HG03196 (cell line): ENCODE data around the gene ZNF416.
A peak's percentile ranks its signal among the peaks of the same experiment; 100 is the strongest.

Experiments used
- ATAC-seq: cut with Tn5 transposase; IDR thresholded peaks from one replicate; pipeline ENCODE4 v1.9.1; 2021; ENCODE audit not compliant: unreplicated experiment

Gene ZNF416

GRCh38 chr19:57578487-57579205 is at the start of gene ZNF416:
TSS of gene ZNF416 (minus strand) at chr19:57578911. CDS start at chr19:57578704, 207 bp downstream.
- peak; percentile 92 for ATAC-seq

- no peak for ATAC-seq
These were observed 44.4 kb upstream of the ZNF416 start for GRCh38 chr19:57623091-57623490.

GRCh38 chr19:57620673-57621348 is 42.1 kb upstream of the ZNF416 start:
- no peak for ATAC-seq

GRCh38 chr19:57615346-57615745 is 36.6 kb upstream of the ZNF416 start:
- ATAC-seq: no peak

- peak; percentile 98 for ATAC-seq
These were observed 35.4 kb upstream of the ZNF416 start, which contains the start of gene ZNF134 for GRCh38 chr19:57613941-57614743. TSS of gene ZNF134 (plus strand) at chr19:57614242. CDS start at chr19:57619469, 5,227 bp downstream.

GRCh38 chr19:57611113-57611512 is 32.4 kb upstream of the ZNF416 start:
- no peak for ATAC-seq

GRCh38 chr19:57606931-57607330 is 28.2 kb upstream of the ZNF416 start:
- ATAC-seq: no peak

- ATAC-seq: peak; percentile 96
These were observed 21.2 kb upstream of the ZNF416 start, which contains the start of gene ZNF530 for GRCh38 chr19:57599761-57600383. TSS of gene ZNF530 (plus strand) at chr19:57599885. CDS start at chr19:57604346, 4,461 bp downstream.

- no peak for ATAC-seq
These were observed 20.7 kb upstream of the ZNF416 start for GRCh38 chr19:57599377-57599760.

GRCh38 chr19:57587529-57587928 is 8.8 kb upstream of the ZNF416 start:
- ATAC-seq: no peak

GRCh38 chr19:57583521-57584416 is 5.1 kb upstream of the ZNF416 start, which contains the start of gene ZIK1:
TSS of gene ZIK1 (plus strand) at chr19:57584145. CDS start at chr19:57584357, 212 bp downstream.
- peak; percentile 73 for ATAC-seq

GRCh38 chr19:57583104-57583520 is 4.4 kb upstream of the ZNF416 start:
- ATAC-seq: no peak

GRCh38 chr19:57576661-57577060 is 2.0 kb downstream of the ZNF416 start:
- no peak for ATAC-seq

- ATAC-seq: no peak
These were observed 6.2 kb downstream of the ZNF416 start for GRCh38 chr19:57572415-57572947.

GRCh38 chr19:57570707-57571106 is 8.0 kb downstream of the ZNF416 start:
- ATAC-seq: no peak

- no peak for ATAC-seq
These were observed 12.1 kb downstream of the ZNF416 start for GRCh38 chr19:57566396-57567265.

- ATAC-seq: no peak
These were observed 15.2 kb downstream of the ZNF416 start for GRCh38 chr19:57563547-57563946.

- peak; percentile 10 for ATAC-seq
These were observed 18.6 kb downstream of the ZNF416 start for GRCh38 chr19:57560049-57560491.
